Measurements from ENCODE around the gene RNF149.

The RNF149 gene

DNA sequence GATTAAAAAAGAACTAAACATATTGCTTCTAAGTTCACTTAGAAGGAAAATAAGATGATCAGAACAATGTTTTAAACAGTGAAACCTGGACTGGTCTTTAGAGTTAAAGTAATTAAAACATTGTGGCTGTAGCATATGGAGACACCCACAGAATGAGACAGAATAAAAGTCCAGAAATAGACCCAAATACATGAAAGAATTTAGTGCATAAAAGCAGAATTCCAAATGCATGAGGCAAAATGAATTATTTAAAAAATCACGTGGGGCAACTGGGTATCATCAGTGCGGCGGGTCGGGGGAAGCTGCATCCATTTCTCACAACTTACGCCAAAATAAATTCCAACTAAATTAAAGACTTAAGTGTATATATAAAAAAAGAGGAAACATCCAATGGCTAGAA is 12.1 kb downstream of the RNF149 start:
- DNase-seq (ENCODE audit: low spot score) = no peak

DNA sequence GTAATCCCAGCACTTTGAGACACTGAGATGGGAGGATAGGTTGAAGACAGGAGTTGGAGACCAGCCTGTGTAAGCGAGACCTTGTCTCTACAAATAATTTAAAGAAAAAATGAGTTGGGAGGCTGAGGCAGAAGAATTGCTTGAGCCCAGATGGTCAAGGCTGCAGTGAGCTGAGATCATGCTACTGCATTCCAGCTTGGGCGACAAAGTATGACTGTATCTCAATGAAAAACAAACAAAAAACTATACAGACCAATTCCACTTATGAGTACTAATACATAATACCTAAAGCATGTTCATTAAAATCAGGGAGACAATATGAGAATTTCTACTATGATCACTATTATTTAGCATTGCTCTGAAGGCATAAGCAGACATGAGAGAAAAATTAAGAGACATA is 12.6 kb downstream of the RNF149 start:
- no peak for DNase-seq (ENCODE audit: low spot score)

- DNase-seq (ENCODE audit: low spot score) = no peak
These were observed 13.6 kb downstream of the RNF149 start for GRCh38 chr2:101294861-101295260.

- DNase-seq (ENCODE audit: low spot score) = no peak
These were observed 15.0 kb downstream of the RNF149 start for GRCh38 chr2:101293544-101293943.

DNA sequence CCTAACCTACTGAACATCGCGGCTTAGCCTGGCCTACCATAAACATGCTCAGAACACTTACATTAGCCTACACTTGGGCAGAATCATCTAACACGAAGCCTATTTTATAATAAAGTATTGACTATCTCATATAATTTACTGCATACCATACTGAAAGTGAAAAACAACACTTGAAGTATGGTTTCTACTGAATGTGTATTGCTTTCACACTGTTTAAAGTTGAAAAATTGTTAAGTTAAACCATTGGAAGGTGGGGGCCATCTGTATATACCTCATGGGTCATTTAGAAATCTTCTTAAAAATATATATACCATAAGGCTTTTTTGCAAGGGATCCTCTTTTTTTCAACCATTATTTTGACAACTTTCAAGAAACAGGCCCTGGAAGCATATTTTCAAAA is 16.5 kb downstream of the RNF149 start:
- no peak for DNase-seq (ENCODE audit: low spot score)

DNA sequence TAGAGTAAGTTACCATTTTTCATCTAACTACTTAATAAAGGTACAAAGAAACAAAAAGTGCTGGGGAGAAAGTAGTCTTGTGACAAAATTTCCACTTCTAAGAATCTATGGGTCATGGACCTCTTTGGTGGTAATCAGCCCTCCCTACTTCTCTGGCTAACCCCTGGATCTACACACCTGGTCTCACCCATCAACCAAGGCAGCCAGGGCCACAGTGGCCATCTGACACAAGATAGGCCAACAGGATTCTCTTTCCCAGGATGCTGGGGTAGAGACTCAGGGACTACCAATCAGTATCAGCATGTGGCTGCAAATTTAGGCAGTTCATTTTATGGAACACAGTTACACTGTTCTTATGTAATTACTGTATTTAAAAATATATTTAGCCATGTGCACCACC is 17.8 kb downstream of the RNF149 start:
- no peak for DNase-seq (ENCODE audit: low spot score)

DNA sequence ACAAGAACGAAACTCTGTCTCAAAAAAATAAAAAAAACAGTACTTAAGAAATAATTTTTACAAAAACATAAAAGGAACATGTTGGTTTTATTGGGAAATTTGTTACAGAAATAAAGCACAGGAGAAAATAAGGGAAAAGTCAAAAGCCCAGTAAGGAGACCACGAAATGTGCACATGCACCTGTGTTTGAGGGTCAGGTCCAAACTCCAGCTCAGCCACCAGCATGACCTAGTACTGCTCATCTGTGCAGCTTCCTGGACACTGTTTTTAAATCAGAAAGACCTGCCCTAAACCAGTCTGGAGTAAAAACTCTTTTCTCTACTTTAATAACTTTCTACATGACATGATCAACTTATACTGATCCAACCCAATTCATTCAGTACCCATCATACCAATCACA is 21.2 kb downstream of the RNF149 start:
- no peak for DNase-seq (ENCODE audit: low spot score)

DNA sequence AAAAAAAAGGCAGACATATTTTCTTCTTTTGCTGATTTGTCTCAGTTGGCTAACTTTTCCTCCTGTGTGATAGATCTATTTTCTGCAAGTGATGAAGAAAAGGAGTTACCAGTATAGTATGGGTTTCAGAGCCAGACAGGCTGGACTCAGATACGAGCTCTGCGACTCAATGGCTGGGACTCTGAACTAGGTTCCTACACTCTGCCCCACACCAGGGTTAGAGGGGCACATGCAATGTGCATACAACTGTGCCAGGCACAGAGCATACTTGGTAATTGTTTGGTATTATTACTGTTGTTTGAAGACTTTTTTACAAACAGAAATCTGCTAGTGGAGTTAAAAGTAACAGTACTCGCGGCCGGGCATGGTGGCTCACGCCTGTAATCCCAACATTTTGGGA is 21.8 kb downstream of the RNF149 start:
- no peak for DNase-seq (ENCODE audit: low spot score)

DNA sequence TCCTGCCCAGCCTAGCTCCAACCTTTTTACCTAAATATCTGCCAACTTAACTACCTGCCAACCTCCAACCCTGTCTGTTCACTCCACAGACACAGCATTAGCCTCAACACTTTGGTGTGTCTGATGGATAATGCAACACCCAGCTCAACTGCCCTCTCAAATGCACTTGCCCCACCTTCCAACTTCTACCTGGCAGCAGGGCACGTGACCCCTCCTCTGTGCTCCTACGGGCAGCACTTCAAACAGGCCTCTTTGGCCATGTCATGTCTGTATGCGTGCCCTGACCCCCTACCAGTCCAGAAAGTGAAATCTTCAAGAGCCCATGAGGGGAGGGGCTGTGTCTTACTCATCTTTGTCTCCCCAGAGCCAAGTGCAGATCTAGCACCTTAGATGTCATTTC is 25.5 kb downstream of the RNF149 start:
- no peak for DNase-seq (ENCODE audit: low spot score)

DNA sequence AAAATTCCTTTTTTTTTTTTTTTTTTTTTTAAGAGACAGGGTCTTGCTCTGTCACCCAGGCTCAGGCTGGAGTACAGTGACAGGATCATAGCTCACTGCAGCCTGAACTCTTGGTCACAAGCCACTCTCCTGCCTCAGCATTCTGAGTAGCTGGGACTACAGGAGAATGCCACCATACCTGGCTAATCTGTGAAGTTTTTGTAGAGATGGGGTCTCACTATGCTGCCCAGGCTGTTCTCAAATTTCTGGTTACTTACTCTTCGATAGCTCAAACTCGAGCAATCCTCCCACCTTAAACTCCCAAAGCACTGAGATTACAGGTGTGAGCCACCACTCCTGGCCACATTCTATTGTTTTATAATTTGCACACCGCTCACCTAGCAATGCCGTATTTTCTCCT is 27.0 kb downstream of the RNF149 start:
- DNase-seq (ENCODE audit: low spot score) = no peak

DNA sequence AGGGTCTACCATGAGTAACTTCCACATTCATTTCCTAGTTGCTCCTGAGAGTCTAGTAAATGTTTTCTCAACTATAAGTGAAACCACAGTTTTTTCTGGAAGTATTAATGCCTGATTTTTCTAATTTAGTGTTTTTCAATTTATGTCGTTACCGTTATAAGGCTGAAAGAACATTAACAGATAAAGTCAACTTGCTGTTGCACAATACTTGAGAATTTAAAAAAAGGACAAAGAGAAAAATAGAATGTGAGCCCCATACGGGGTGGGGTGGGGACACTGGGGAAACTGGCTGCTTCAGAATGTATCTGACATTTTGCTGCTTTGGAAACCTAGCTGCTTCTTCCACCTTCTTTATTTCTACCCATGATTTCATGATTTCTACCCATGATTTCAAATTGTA is 29.6 kb downstream of the RNF149 start:
- no peak for DNase-seq (ENCODE audit: low spot score)

DNA sequence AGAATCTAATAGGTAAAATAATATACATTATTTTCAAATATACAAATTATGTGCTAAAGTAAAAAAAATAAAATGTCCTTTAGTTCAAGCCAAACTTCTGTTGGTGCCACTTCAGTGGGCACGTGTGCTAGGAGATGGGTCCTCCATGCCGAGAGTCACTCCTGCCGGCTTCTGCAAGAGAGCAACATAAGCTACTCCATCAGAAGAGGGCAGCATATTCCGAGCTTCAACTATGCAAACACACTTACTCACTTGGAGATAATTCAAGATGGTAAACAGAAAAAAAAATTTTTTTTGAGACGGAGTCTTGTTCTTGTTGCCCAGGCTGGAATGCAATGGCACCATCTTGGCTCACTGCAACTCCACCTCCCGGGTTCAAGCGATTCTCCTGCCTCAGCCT is 31.4 kb downstream of the RNF149 start:
- no peak for DNase-seq (ENCODE audit: low spot score)

DNA sequence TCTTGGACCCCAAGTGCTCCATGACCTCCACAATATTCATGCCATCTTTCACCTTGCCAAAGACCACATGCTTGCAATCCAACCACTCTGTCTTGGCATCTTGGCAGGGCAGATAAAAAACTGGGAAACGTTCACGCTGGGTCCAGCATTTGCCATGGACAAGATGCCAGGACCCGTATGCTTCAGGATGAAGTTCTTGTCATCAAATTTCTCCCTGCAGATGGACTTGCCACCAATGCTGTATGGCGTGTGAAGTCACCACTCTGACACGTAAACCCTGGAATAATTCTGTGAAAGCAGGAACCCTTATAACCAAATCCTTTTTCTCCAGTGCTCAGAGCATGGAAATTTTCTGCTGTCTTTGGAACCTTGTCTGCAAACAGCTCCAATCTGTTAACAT is 34.4 kb downstream of the RNF149 start:
- no peak for DNase-seq (ENCODE audit: low spot score)

DNA sequence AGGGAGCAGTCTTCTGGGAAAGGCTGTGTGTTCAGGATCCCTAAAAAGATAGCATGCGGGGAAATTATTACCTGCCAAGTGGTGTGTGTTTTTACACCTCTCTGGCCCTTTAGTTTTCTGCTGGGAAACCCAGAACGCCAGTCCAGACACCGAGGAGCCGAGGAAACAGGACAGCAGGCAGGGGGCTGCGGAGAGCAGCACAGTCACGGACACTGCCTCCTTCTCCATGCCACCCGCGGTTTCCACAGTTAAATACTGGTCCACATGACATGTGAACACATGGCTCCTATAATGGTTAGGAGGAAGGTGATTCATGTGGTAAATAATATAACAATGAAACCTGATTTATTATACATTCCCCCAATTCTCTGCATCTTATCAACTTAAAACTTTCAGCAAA is 35.4 kb downstream of the RNF149 start:
- no peak for DNase-seq (ENCODE audit: low spot score)

- no peak for DNase-seq (ENCODE audit: low spot score)
These were observed 36.3 kb downstream of the RNF149 start for GRCh38 chr2:101272045-101272784.

DNA sequence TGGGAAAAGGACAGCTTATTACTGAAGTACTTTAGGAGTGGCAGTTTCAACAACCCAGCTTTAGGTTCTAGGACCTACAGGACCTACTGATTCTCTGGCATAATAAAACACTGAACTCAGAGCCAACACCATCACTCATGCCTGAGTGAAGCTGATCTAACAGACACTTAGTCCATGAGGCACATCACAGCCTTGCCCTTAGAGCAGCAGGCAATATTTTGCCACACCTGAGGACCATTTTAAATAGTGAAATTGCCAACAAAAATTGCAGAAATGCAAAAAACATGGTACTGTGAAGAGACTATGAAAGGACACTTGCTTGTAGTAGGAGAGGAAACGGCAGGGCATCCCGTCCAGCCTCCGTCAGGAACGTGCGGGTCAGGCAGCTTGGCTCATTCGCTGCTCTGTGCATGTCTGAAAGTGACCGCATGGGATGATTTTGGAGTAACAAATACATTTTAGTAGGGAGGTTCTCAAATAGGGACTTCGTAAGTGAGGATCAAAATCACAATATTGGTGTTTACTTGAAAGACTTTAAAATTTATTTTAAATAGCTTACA is 37.7 kb downstream of the RNF149 start:
- no peak for DNase-seq (ENCODE audit: low spot score)

- DNase-seq (ENCODE audit: low spot score) = no peak
These were observed 40.5 kb downstream of the RNF149 start for GRCh38 chr2:101267671-101268656.

DNA sequence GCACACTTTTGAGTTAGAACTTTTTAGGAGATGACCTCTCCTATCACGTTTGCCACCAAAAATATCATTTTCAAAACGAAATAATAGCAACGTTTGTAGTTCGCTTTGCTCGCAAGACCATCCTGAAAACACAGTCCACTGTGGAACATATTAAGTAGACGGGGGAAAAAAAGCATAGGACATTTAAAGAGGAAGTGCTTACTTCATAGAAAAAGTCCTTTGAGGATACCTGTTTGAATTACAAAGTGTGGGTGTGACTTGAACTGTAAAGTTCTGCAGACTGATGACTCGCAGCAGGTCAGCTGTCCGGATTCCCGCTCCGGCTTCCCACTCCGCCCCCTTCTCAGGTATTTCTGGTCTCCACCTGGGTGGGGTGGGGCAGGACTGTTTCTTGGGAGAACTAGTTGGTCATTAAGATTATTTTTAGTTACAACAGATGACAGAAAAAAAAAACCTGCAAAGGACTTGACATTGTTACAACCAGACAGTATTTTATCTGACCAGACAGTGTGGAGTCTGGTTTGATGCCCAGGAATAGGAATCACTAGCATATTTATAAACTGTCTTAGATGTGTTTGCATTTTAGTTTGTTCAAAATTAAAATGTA is 42.5 kb downstream of the RNF149 start:
- no peak for DNase-seq (ENCODE audit: low spot score)

DNA sequence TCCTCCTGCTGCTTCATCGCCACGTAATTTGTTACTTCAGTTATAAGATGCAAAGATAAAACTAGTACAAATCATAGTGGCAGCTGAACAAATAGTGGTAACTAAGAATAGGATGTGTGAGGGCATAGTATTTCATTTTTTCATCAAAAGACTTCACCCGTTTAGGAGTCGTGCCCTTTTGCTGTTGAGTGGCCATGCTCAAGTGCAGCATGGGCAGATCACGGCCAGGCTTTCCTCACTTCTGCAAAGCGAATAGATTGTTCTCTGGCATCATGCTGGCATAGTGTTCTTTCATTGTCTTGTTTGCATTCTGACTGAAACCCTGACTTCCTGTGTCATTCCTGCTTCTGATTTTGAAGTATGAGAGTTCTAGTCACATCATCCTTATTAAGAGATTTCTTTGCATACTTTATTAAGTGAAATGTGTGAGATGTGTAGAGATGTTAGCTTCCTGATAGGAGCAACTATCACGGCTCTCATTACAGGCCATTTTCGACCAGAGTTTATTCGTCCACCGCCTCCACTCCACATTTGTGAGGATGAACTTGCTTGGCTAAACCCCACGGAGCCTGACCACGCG is 44.1 kb downstream of the RNF149 start:
- DNase-seq (ENCODE audit: low spot score) = no peak

- DNase-seq (ENCODE audit: low spot score) = no peak
These were observed 45.1 kb downstream of the RNF149 start for GRCh38 chr2:101263377-101263800.

DNA sequence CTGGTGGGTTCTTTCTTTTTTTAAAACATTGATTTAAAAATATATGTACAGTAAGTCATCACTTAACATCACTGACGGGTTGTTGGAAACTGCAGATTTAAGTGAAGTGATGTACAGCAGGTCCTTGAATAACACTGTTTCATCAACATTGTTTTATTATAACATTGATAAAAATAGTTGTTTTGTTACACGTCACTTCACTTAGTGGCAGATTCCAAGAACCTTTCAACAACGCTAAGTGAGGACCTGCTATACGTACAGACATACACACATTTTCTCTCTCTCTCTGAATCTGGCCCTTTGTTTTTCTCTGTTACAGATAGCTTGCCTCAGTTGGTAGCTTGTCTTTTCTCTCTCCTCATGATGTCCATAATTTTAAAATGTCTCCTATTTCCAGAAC is 46.4 kb downstream of the RNF149 start:
- no peak for DNase-seq (ENCODE audit: low spot score)

GRCh38 chr2:101258804-101259203 is 49.7 kb downstream of the RNF149 start:
- DNase-seq (ENCODE audit: low spot score) = no peak
